Gastroesophageal sphincter (tissue), 4 donors: ENCODE results near the gene CALML3. TPM values are rescaled to one million over a fixed set of nuclear protein-coding genes. Genes with fewer than 3 reads are reported as not detected.

Experiments used
- ATAC-seq: fragments of 150-250 bp; one replicate; pipeline ENCODE4 v1.9.1; 2016; ENCODE audit warnings: mild to moderate bottlenecking, moderate library complexity
- H3K27ac ChIP-seq, 4 donors: fragments of 200-600 bp; sonication (generic) in 3 of 4; 1 replicate in 3 of 4; 2 replicates in 1 of 4; pipeline ENCODE4 v1.5.1; 2016 to 2019
- H3K27me3 ChIP-seq: fragments of 200-600 bp; sonication (generic); one replicate; pipeline ENCODE4 v1.5.1; 2019
- H3K36me3 ChIP-seq, 2 donors: fragments of 200-600 bp; sonication (generic); one replicate each; pipeline ENCODE4 v1.5.1; 2019; ENCODE audit warnings: control low read depth in 1 of 2
- H3K4me1 ChIP-seq, 3 donors: fragments of 200-600 bp; sonication (generic); 1 replicate in 2 of 3; 2 replicates in 1 of 3; pipeline ENCODE4 v1.5.1; 2016 to 2019; ENCODE audit warnings: control low read depth in 2 of 3
- H3K4me3 ChIP-seq, 2 donors: fragments of 200-600 bp; sonication (generic); one replicate each; pipeline ENCODE4 v1.5.1; 2019; ENCODE audit warnings: mild to moderate bottlenecking in 1 of 2, moderate library complexity in 1 of 2
- H3K9me3 ChIP-seq, 3 donors: fragments of 200-600 bp; sonication (generic); one replicate each; pipeline ENCODE4 v1.5.1; 2017 to 2019; ENCODE audit warnings: control low read depth in 2 of 3
- EP300 ChIP-seq: sonication (generic); formaldehyde crosslinking; IDR thresholded peaks from one replicate; pipeline ENCODE4 v1.6.1; 2017; ENCODE audit warnings: antibody characterized with exemption, mild to moderate bottlenecking
- POLR2A ChIP-seq, 2 donors: fragments of 450-650 bp; IDR thresholded peaks; one replicate each; pipeline ENCODE4 v1.6.1; 2017; ENCODE audit warnings: antibody characterized with exemption in 2 of 2, mild to moderate bottlenecking in 2 of 2, moderate library complexity in 1 of 2
- POLR2AphosphoS5 ChIP-seq: sonication (generic); formaldehyde crosslinking; IDR thresholded peaks from one replicate; pipeline ENCODE4 v1.6.1; 2017; ENCODE audit warnings: antibody characterized with exemption
- WGBS, 2 donors: methylation state at CpG; one replicate each; pipeline ENCODE4 v1.1.5; 2018; ENCODE audit warnings: low coverage in 1 of 2; 5-methylcytosine and 5-hydroxymethylcytosine counted together
- total RNA-seq, 4 donors: library from RNA; depleted of rRNA; stranded (reverse); fragments of >200 nt; gene quantifications; one replicate each; pipeline ENCODE4 v1.1.0, GENCODE V29; 2016
- TF ChIP-seq, protein P1 (sequence below), 4 experiments: fragments of 200-600 bp in 2 of 4; fragments of 450-650 bp in 2 of 4; sonication (generic) in 1 of 4; IDR thresholded peaks; one replicate each; pipeline ENCODE4 v1.5.1; 2017 to 2019; ENCODE audit warnings: antibody characterized with exemption in 4 of 4, mild to moderate bottlenecking in 2 of 4, moderate library complexity in 2 of 4

CALML3 gene
- total RNA-seq, 4 donors from 2014 or later, result 0.13 to 19.4 (median 1.9) TPM; not detected in 1

DNA sequence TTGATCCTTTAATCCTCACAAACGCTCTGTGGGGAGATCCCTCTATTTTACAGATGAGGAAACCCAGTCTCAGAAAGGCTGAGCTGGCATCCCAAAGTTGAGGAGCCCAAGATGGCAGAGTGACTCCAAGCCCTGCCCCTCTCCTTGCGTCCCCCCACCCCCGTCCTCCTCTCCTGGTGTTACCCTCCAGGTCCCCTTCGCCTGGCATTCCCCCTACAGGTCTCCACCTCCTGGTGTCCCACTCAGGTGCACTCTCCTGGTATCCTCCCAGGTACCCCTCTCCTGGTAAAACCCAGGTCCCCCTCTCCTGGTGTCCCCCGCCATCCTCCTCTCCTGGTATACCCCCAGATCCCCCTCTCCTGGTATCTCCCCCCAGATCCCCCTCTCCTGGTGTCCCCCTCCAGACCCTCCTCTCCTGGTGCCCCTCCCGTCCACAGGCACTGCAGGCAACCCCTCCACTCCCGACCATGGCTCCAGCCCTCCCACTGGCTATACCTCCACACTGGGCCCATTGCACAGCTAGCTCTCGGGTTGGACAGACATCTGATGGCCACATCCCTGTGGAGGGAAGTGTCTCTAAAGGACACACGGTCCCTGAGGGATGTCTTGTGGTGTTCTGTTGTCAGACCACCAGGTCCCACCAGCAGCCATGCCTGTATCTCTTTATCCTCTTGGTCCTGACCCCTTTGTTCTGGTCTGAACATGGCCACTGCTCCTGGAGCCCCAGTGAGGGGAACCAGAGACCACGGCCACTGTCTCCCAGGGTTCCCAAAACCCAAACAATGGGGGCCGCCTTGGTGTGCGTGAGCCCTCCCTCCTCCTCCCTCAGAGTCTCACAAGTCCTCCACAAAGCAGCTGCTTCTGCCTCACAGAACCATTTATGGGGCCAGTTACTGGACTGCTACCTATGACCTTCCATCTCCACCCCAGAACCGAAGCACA, 37.2 kb downstream of the CALML3 start:
- no peak for ATAC-seq
- peak overlapping the region in 1 of 4 donors; percentile 12 for H3K27ac ChIP-seq
- peaks cover 4 to 53% (median 18%) of the 10 kb centered on the region in 3 donors for H3K4me1 ChIP-seq
- H3K36me3 ChIP-seq, result no peaks in the 10 kb centered on the region
- no peak overlapping the region for H3K4me3 ChIP-seq
- WGBS, 2 donors, result 89% methylated on average over 4 to 5 of the region's 13 CpGs
- no peaks in the 10 kb centered on the region for H3K27me3 ChIP-seq
- TF ChIP-seq, protein P1, sequence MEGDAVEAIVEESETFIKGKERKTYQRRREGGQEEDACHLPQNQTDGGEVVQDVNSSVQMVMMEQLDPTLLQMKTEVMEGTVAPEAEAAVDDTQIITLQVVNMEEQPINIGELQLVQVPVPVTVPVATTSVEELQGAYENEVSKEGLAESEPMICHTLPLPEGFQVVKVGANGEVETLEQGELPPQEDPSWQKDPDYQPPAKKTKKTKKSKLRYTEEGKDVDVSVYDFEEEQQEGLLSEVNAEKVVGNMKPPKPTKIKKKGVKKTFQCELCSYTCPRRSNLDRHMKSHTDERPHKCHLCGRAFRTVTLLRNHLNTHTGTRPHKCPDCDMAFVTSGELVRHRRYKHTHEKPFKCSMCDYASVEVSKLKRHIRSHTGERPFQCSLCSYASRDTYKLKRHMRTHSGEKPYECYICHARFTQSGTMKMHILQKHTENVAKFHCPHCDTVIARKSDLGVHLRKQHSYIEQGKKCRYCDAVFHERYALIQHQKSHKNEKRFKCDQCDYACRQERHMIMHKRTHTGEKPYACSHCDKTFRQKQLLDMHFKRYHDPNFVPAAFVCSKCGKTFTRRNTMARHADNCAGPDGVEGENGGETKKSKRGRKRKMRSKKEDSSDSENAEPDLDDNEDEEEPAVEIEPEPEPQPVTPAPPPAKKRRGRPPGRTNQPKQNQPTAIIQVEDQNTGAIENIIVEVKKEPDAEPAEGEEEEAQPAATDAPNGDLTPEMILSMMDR (IDR thresholded peaks at IDR 0.05), result no peak
- TF ChIP-seq POLR2A (IDR thresholded peaks at IDR 0.05) (no peak), EP300 (no peak), POLR2AphosphoS5 (no peak)
- H3K9me3 ChIP-seq, result no peaks in the 10 kb centered on the region

DNA sequence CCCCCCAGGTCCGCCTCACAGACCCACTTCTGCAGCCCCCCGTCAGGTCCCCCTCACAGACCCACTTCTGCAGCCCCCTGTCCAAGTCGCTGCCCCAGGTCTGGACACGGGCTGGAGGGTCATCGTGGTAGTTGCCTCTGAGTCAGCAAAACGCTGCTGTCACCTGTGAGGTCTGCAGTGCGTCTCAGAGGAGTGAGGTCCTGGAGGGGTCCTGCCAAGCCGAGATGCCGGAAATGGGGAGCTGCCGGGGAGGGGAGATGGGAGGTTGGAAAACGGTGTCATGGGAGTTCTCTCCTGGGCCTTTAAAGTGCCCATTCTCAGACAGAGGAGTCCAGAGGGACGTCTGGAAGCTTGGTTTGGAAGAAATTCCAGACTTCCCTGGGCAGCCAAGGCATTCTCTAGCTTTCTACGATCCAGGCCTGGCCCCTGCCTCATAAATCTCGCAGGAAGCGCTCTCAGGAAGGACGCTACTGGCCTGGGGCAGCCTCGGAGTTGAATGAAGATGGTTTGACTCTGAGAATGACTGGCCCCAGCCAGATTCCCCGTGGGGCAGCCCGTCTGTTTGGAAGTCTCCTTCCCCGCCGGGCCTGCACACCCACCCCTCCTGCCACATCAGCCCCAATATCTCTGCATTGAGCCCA, 38.7 kb downstream of the CALML3 start:
- Histone ChIP-seq H3K27ac (peak overlapping the region in 2 of 4 donors; percentile 43 to 45), H3K36me3 (no peaks in the 10 kb centered on the region), H3K27me3 (no peaks in the 10 kb centered on the region), H3K4me3 (no peak overlapping the region), H3K9me3 (no peaks in the 10 kb centered on the region), H3K4me1 (peaks cover 4 to 38% (median 6%) of the 10 kb centered on the region in 3 donors)
- ATAC-seq, result no peak
- TF ChIP-seq POLR2AphosphoS5, result no peak
- no peak for TF ChIP-seq POLR2A (IDR thresholded peaks at IDR 0.05)
- no peak for TF ChIP-seq EP300
- TF ChIP-seq, protein P1 (IDR thresholded peaks at IDR 0.05), result no peak
- 41 to 54% methylated on average over 4 to 6 of the region's 21 CpGs for WGBS, 2 donors

DNA sequence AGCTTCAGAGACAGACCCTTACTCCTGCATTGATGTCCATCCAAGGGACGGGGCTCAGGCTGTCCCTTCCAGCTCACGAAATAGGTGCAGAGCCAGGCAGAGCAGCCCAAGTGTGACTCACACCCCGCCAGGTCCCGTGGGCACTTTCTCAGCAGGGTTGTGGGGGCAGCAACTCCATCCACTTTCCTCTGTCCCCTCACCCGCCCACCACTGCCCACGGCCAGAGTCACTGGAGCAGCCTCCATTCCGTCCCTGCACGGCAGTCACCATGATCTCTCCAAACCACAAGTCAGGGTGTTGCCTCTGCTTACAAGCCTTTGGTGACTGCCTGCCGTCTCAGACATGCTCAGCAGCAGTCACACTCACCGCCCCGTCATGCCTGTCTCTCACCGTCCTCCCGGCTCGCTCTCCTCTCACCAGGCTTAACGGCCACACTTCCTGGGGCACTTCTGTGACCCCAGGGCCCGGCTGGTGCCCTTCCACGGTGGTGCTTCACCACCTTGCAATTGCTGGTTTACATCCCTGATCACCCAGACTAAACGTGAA, 39.3 kb downstream of the CALML3 start:
- H3K27me3 ChIP-seq, result no peaks in the 10 kb centered on the region
- ATAC-seq, result no peak
- no peaks in the 10 kb centered on the region for H3K36me3 ChIP-seq
- peaks cover 0 to 32% (median 3%) of the 10 kb centered on the region in 3 donors for H3K4me1 ChIP-seq
- TF ChIP-seq POLR2AphosphoS5 (no peak), EP300 (no peak), POLR2A (IDR thresholded peaks at IDR 0.05) (no peak)
- TF ChIP-seq, protein P1 (IDR thresholded peaks at IDR 0.05), result no peak
- peak overlapping the region in 2 of 4 donors; percentile 43 to 45 for H3K27ac ChIP-seq
- no peak overlapping the region for H3K4me3 ChIP-seq
- 81% methylated on average over 12 of the region's 18 CpGs; no CpG with 5 or more reads in 1 of the 2 donors for WGBS, 2 donors
- no peaks in the 10 kb centered on the region for H3K9me3 ChIP-seq

DNA sequence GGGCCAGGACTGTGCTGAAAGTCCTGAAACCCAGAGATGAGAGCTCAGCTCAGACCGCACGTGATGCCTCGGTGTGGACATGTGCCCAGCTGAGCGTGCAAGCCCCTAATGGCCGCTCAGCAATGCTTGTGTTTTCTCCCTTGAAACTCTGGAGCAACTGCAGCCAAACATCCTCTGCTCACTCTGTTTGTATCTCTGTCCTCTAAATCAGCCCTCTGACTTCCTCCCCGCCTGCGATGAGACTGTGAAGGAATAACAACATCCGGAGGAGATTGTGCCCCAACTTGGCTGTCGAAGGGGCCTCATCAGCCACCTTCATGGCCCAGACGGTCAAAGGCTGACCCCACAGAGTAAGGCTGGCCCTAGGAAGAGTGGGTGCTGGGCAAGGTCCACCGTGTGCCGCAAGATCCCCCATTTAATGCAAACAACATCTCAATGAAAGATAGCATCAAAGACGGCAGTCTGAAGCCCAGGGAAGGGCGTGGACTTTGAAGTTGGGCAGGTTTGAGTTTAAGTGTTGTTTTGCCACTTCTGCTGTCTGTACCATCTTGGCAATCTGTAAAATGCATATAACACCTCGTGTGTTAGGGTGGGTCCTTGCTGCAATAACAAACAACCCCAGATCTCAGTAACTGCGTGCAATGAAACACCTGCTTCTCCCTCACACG, 39.9 kb downstream of the CALML3 start:
- TF ChIP-seq, protein P1 (IDR thresholded peaks at IDR 0.05), result no peak
- no peak for TF ChIP-seq EP300
- no peak for TF ChIP-seq POLR2AphosphoS5
- no peak for TF ChIP-seq POLR2A (IDR thresholded peaks at IDR 0.05)
- Histone ChIP-seq H3K27ac (no peak overlapping the region), H3K36me3 (no peaks in the 10 kb centered on the region), H3K4me1 (peaks cover 0 to 31% (median 3%) of the 10 kb centered on the region in 3 donors), H3K27me3 (no peaks in the 10 kb centered on the region), H3K4me3 (no peak overlapping the region), H3K9me3 (no peaks in the 10 kb centered on the region)
- no peak for ATAC-seq
- 90 to 95% methylated on average over 4 to 7 of the region's 17 CpGs for WGBS, 2 donors
